Measurements from ENCODE around the gene NCKAP1.
"Not testable (repeated sequence)": the region's sequence is repeated elsewhere in the genome, so short reads cannot be mapped to it uniquely, and the experiment has no call there.

The NCKAP1 gene

DNA sequence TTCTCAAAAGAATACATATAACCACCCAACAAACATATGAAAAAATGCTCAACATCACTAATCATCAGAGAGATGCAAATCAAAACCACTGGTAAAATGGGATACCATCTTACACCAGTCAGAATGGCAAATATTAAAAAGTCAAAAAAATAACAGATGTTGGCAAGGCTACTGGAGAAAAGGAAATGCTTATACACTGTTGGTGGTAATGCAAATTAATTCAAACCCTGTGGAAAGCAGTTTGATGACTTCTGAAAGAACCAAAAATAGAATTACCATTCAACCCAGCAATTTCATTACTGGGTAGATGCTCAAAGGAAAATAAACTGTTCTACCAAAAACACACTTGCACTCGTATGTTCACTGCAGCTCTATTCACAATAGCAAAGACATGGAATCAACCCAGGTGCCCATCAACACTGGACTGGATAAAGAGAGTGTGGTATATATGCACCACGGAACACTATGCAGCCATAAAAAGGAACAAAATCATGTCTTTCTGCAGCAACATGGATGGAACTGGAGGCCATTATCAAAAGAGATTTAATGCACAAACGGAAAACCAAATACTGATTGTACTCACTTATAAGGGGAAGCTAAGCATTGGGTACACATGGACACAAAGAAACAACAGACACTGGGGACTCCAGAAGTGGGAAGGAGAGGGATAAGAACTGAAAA is 38.8 kb downstream of the NCKAP1 start:
- no peak for DNase-seq

- DNase-seq, result no peak
Measured at GRCh38 chr2:182994228-182994912, 43.9 kb downstream of the NCKAP1 start.

- DNase-seq, result no peak
Measured at GRCh38 chr2:182982941-182983340, 55.3 kb downstream of the NCKAP1 start.

DNA sequence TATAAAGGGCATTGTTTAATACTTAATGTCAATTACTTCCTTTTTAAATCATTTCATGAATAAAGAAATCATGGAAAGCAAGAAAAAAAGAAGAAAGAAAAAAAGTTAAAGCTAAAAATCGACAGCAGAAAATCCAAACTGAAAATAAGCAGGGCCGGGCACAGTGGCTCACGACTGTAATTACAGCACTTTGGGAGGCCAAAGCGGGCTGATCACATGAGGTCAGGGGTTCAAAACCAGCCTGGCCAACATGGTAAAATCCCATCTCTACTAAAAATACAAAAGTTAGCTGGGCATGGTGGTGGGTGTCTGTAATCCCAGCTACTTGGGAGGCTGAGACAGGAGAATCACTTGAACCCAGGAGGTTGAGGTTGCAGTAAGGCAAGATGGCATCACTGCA is 56.8 kb downstream of the NCKAP1 start:
- not testable (repeated sequence) for DNase-seq

GRCh38 chr2:182980652-182981051 is 57.6 kb downstream of the NCKAP1 start:
- no peak for DNase-seq

DNA sequence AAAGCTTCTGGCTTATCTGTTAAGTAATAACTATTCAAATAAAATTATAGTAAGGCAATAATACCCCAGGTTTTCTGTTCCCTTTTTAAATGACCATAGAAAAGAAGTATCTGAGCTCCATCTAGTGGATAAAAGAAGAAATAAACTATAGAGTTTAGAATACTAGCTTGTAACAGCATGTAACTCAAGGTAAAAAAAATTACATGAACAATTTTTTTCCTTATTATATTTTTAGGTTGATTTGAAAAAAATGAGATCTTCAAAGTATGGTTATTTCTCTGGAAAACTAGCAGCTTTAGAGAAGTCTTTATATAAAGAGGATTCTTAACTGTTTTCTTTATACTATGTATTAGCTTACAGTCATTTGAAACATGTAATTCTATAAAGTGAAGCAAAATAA is 58.1 kb downstream of the NCKAP1 start:
- no peak for DNase-seq

DNA sequence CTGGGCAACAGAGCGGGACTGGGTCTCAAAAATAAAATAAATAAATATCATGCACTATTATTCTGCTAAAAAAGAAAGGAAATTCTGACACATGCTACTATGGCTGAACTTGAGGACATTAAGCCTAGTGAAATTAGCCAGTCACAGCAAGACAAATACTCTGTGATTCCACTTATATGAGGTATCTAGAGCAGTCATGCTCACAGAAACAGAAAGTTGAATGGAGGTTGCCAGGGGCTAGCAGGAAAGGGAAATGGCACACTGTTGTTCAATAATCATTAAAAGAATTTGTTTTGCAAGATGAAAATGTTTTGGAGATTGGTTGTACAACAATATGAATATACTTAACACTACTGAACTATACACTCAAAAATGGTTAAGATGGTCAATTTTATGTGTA is 60.8 kb downstream of the NCKAP1 start:
- DNase-seq, result no peak

DNA sequence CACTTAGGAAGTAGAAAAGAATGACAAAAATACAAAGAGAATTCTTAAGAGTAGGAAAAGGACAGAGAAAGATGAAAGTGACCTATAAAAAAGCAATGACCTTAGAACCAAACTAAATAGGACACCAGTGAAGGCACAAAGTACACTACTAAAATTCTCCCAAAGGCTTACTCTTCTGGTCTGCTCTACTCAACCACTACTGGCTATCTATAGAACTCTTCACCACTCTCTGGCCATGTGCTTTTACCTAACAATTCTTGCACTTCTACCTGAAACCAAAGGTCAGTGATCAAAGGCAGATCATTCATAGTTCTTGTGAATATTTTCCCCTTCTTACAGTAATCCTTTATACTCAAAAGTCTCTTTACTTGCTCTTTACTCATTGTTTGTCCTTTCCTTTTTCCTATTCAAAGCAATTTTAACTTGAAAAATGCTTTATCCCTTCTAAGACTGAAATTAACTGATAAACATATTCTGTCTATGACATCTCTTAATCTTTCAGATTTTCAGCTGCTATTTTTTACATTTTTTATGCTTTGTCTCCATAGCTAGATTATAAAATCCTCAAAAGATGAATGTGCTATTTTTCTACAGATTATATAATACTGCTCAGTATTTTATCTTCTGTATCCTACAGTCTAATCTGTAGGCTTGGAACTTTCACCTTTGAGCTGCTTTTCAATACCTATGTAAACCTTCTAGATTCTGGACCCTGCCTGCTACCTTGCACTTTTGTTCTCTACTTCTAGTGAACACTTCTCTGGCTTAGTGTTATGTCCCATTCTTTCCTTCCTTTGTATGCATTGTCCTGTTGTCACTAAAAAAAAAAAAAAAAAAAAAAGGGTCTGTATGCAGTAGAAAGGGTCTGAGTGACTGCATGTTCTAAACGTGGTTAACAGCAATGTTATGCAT is 64.6 kb downstream of the NCKAP1 start:
- DNase-seq, result no peak

GRCh38 chr2:182972548-182972942 is 65.7 kb downstream of the NCKAP1 start:
- DNase-seq, result no peak

DNA sequence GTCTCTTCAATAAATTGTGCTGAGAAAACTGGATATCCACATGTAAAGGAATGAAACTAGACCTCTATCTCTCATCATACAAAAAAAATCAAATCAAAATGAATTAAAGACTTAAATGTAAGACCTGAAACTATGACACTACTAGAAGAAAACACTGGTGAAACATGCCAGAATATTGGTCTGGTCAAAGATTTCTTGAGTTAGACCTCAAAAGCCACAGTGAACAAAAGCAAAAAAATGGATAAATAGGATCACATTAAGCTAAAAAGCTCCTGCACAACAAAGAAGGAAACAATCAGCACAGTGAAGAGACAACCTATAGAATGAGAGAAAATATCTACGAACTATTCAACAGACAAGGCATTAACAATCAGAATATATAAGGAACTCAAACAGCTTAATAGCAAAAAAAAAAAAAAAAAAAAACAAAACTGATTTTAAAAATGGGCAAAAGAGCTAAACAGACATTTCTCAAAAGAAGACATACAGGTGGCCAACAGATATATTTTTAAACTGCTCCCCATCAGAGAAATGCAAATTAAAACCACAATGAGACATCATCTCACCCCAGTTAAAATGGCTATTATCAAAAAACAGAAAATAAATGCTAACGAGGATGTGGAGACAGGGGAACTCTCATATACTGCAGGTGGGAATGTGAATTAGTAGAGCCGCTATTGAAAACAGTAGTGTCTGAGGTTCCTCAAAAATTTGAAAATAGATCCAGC is 66.3 kb downstream of the NCKAP1 start:
- DNase-seq, result no peak

DNA sequence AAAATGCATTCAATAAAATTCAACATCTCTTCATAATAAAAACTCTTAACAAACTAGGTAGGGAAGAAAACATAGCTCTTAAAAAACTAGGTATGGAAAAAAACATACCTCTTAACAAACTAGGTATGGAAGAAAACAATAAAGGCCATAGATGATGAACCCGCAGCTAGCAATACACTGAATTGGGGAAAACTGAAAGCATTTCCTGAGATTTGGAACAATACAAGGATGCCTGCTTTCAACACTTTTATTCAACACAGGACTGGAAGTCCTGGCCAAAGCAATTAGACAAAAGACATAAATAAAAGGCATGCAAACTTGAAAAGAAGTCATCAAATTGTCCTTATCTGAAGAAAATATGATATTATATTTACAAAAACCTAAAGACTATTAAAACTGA is 67.8 kb downstream of the NCKAP1 start:
- DNase-seq, result no peak

DNA sequence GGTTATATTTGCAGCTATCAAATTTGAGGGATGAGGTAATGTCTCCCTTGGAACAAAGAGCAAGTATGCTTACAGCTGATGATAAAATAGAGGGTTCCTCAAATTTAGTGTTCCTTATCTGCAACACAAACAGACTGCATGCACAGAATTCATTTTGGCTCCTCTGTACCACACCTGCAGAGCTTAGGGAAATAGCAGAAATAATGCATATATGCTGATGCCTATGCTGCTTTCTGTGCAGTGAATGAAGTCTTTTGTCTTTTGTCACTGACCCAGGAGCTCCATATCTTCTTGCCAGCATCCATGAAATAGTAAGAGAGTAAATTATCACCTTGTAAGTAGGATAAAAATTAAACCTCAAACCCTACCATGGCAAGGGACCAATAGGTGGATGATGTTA is 69.8 kb downstream of the NCKAP1 start:
- no peak for DNase-seq

- DNase-seq, result not testable (repeated sequence)
Measured at GRCh38 chr2:182966356-182966755, 71.9 kb downstream of the NCKAP1 start.

GRCh38 chr2:182962641-182963040 is 75.6 kb downstream of the NCKAP1 start:
- no peak for DNase-seq

- DNase-seq, result not testable (repeated sequence)
Measured at GRCh38 chr2:182960869-182961268, 77.4 kb downstream of the NCKAP1 start.

DNA sequence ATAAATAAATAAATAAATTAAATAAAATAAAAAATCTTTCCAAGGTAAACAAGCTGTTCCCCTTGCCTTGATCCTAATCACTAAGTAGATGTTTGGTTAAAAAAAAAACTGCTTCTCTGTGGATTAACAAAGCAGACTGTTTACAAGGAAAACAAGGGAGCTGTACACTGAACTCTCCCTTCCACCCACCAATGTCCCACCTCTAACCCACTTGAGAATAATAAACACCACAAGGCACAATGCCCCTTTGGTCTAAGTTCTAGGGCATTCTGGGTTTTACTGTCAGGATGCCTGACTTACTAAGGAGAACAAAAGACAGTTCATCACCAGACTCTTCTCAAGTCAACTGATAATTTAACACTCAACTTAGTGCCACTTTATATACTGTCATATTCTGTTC is 83.5 kb downstream of the NCKAP1 start:
- DNase-seq, result no peak

GRCh38 chr2:182952741-182953450 is 85.4 kb downstream of the NCKAP1 start:
- no peak for DNase-seq

DNA sequence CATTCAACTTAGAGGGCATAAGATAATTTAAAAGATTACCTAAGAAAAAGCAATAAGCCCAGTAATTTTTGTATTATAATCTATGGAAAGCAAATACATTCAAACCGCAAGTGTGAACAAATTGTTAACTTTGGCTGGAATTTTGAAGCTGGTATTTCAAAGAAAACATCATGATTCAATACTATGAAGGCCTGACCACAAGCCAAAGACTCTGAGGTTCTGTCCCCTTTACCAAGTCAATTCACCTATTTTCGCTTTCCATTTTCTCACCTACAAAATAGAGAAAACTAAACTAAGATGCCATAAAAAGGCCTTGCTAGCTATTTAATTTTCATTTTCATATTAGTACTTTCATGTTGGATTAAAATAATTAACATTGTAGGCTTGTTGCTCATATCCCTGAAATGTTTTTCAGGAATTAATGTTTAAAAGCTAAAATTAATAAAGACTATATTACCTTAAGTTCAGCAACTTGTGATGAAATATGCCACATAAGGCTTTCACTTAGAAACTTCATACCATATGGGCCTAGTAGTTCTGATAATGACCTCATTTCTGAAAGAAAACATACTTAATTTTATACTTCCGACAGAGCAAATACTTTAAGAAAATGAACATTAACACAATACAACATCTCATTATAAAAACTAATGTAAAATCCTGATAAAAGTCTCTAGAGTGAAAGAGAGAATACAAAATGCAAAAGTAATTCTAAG is 86.2 kb downstream of the NCKAP1 start:
- no peak for DNase-seq

- DNase-seq, result no peak
Measured at GRCh38 chr2:182950546-182950945, 87.7 kb downstream of the NCKAP1 start.

- no peak for DNase-seq
Measured at GRCh38 chr2:182949572-182950189, 88.6 kb downstream of the NCKAP1 start.

GRCh38 chr2:182949052-182949451 is 89.2 kb downstream of the NCKAP1 start:
- no peak for DNase-seq
